Effector memory CD4-positive, alpha-beta T cell (primary cell): ENCODE results near the gene TAF1D.
"Not testable (repeated sequence)": the region's sequence is repeated elsewhere in the genome, so short reads cannot be mapped to it uniquely, and the experiment has no call there.

Experiments
- DNase-seq, 3 donors: peaks; one replicate each; pipeline ENCODE4 v3.0.0-alpha.2; 2020
- H3K27ac ChIP-seq: 2 replicates; pipeline ENCODE4 v1.7.0; 2013; ENCODE audit warnings: mild to moderate bottlenecking, low read length, moderate library complexity; ENCODE audit not compliant: insufficient read depth, poor library complexity, severe bottlenecking
- H3K27me3 ChIP-seq: replicated peaks from 2 replicates; pipeline ENCODE4 v1.7.0; 2013; ENCODE audit warnings: mild to moderate bottlenecking, low read length; ENCODE audit not compliant: insufficient read depth, control insufficient read depth, poor library complexity, severe bottlenecking
- H3K36me3 ChIP-seq: 2 replicates; pipeline ENCODE4 v1.7.0; 2013; ENCODE audit warnings: mild to moderate bottlenecking, low read length, moderate library complexity; ENCODE audit not compliant: control insufficient read depth, insufficient read depth
- H3K4me1 ChIP-seq: 2 replicates; pipeline ENCODE4 v1.7.0; 2013; ENCODE audit warnings: low read length, mild to moderate bottlenecking; ENCODE audit not compliant: control insufficient read depth, insufficient read depth, poor library complexity, severe bottlenecking
- H3K4me3 ChIP-seq: 2 replicates; pipeline ENCODE4 v1.7.0; 2013; ENCODE audit warnings: low read length, low read depth, mild to moderate bottlenecking; ENCODE audit not compliant: insufficient read depth, poor library complexity, severe bottlenecking
- H3K9me3 ChIP-seq: 2 replicates; pipeline ENCODE4 v1.7.0; 2013; ENCODE audit warnings: mild to moderate bottlenecking, low read length, moderate library complexity; ENCODE audit not compliant: control insufficient read depth

TAF1D gene

GRCh38 chr11:93772123-93772522 lies 30.8 kb upstream of the TAF1D start:
- no peaks in the 10 kb centered on the region for H3K27me3 ChIP-seq
- H3K36me3 ChIP-seq = no peaks in the 10 kb centered on the region
- H3K27ac ChIP-seq = no peak overlapping the region
- H3K9me3 ChIP-seq = no peaks in the 10 kb centered on the region
- DNase-seq = no peak
- H3K4me1 ChIP-seq = no peaks in the 10 kb centered on the region
- no peak overlapping the region for H3K4me3 ChIP-seq

DNA sequence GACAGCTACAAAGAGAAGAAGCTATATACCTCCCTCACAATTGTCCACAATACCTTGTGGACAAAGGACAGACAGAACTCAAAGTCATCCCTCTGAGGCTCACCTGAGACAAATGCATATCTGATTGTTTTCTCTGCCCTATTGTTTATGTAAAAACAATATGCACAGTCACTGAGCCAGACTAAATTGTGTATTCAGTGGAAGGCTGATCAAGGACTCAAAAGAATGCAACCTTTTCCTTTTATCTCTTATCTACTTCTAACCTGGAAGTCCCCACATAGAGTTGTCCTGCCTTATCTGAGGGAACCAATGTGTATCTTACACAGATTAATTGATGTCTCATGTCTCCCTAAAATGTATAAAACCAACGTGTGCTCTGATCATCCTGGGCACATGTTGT lies 28.9 kb upstream of the TAF1D start:
- Histone ChIP-seq H3K36me3 (no peaks in the 10 kb centered on the region), H3K4me1 (no peaks in the 10 kb centered on the region), H3K9me3 (no peaks in the 10 kb centered on the region), H3K4me3 (no peak overlapping the region), H3K27me3 (no peaks in the 10 kb centered on the region), H3K27ac (no peak overlapping the region)
- DNase-seq = no peak

GRCh38 chr11:93767018-93767417 lies 25.7 kb upstream of the TAF1D start:
- H3K9me3 ChIP-seq = no peaks in the 10 kb centered on the region
- no peak overlapping the region for H3K27ac ChIP-seq
- no peak overlapping the region for H3K4me3 ChIP-seq
- H3K27me3 ChIP-seq = no peaks in the 10 kb centered on the region
- no peak for DNase-seq
- no peaks in the 10 kb centered on the region for H3K36me3 ChIP-seq
- H3K4me1 ChIP-seq = no peaks in the 10 kb centered on the region

GRCh38 chr11:93766504-93766903 lies 25.2 kb upstream of the TAF1D start:
- Histone ChIP-seq H3K4me3 (no peak overlapping the region), H3K4me1 (no peaks in the 10 kb centered on the region), H3K36me3 (no peaks in the 10 kb centered on the region), H3K27ac (no peak overlapping the region), H3K27me3 (no peaks in the 10 kb centered on the region), H3K9me3 (no peaks in the 10 kb centered on the region)
- no peak for DNase-seq

GRCh38 chr11:93765551-93765950 lies 24.3 kb upstream of the TAF1D start:
- Histone ChIP-seq H3K27me3 (no peaks in the 10 kb centered on the region), H3K4me3 (no peak overlapping the region), H3K36me3 (peaks cover 9% of the 10 kb centered on the region), H3K27ac (no peak overlapping the region), H3K9me3 (no peaks in the 10 kb centered on the region), H3K4me1 (no peaks in the 10 kb centered on the region)
- no peak for DNase-seq

DNA sequence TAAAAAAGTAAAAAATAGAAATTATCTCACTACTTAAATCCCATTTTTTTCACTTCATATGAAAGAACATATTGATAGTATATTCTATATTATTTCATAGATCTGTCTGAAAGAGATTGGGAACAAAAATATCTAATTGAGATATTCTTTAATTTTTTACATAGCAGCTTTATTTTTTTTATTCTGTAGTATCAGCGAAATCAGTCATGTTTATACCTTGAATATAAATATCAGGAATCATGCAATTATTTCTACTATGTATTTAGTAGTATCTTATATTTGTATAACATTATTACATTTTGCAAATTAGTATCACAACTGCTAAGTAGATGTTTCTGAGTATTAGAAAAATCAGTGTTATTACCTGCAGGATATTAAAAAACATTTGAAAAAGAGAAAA lies 20.6 kb upstream of the TAF1D start:
- no peak for DNase-seq
- H3K4me3 ChIP-seq = no peak overlapping the region
- no peaks in the 10 kb centered on the region for H3K9me3 ChIP-seq

DNA sequence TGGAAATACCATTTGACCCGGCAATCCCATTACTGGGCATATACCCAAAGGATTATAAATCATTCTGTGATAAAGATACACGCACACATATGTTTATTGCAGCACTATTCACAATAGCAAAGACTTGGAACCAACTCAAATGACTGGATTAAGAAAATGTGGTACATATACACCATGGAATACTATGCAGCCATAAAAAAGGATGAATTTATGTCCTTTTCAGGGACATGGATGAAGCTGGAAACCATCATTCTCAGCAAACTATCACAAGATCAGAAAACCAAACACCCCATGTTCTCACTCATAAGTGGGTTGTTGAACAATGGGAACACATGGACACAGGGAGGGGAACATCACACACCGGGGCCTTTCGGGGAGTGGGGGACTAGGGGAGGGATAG lies 17.8 kb upstream of the TAF1D start:
- not testable (repeated sequence) for DNase-seq, H3K4me3 ChIP-seq, H3K27me3 ChIP-seq, H3K9me3 ChIP-seq, H3K4me1 ChIP-seq, H3K27ac ChIP-seq
- peaks cover 37% of the 10 kb centered on the region for H3K36me3 ChIP-seq

More for the DNA sequence above, 20.6 kb upstream of the TAF1D start:
- Histone ChIP-seq H3K27me3 (no peaks in the 10 kb centered on the region), H3K27ac (no peak overlapping the region), H3K36me3 (peaks cover 28% of the 10 kb centered on the region), H3K4me1 (no peaks in the 10 kb centered on the region)

DNA sequence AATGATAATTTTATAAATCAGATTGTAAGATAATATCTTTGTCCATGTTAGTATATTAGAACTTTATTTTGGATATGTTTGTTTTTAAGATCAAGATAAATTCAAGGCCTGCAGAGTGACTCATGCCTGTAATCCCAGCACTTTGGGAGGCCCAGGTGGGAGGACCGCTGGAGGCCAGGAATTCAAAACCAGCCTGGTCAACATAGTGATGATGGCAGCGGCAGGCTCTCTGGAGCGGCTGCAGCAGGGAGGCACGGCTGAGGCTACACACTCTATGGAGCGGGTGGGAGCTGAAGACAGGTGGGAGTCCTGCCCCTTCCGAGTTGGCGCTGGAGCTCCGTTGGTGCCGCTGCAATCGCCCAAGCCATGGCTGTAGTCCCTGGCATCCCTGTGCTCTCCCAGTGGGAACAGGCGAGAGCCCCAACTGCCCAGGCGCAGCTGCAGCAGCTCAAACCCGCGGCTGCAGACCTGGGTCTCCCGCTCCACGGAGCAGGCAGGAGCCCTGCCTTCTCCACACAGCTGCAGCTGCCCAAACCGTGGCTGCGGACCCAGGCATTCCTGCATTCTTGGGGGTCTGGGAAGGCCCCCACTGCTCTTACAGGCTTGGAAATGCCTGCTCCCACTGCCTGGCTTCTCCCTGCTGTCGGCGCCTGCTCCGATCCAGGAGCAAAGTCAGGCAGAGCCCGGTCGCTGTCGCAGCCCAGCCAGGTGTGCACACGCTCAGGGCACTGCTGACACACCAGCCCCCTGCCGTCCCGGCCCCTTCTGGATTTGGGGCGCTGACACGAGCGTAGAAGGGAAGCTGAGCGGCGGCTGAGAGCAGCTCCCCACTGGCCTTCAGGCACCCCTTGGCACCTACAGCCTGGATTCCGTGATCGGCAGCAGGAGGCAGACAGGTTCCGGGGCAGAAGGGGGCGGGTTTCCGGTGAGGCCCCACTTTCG lies 16.9 kb upstream of the TAF1D start:
- peaks cover 40% of the 10 kb centered on the region for H3K36me3 ChIP-seq
- H3K27ac ChIP-seq = no peak overlapping the region
- H3K9me3 ChIP-seq = no peaks in the 10 kb centered on the region
- H3K27me3 ChIP-seq = no peaks in the 10 kb centered on the region
- DNase-seq = no peak
- no peak overlapping the region for H3K4me3 ChIP-seq
- no peaks in the 10 kb centered on the region for H3K4me1 ChIP-seq

GRCh38 chr11:93757301-93757700 lies 16.0 kb upstream of the TAF1D start:
- Histone ChIP-seq H3K4me1 (no peaks in the 10 kb centered on the region), H3K27me3 (no peaks in the 10 kb centered on the region), H3K4me3 (no peak overlapping the region), H3K36me3 (peaks cover 40% of the 10 kb centered on the region), H3K9me3 (no peaks in the 10 kb centered on the region), H3K27ac (no peak overlapping the region)
- no peak for DNase-seq

DNA sequence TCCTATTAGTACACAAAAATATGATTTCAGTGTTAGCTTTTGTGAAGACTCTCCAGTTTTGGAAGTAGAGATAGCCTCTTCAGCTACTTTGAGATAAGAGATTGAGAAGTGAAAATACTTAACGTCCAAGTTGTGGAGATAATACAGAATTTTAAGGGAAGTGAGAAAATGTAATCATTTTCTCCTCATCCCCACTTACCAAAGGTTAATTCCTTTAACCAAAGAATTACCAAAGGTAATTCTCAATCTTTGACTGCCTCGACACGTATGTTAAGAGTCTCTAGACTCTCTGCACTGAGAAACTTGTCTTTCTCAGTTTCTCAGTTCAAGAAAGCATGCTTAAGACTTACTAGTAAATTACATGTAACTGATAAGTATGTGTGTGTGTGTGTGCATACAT lies 15.5 kb upstream of the TAF1D start:
- no peak for DNase-seq
- Histone ChIP-seq H3K27ac (no peak overlapping the region), H3K9me3 (no peaks in the 10 kb centered on the region), H3K27me3 (no peaks in the 10 kb centered on the region), H3K4me1 (no peaks in the 10 kb centered on the region), H3K36me3 (peaks cover 40% of the 10 kb centered on the region), H3K4me3 (no peak overlapping the region)
